HG03159 (cell line): ENCODE data around the gene TMEM8B.

ENCODE experiments used
- ATAC-seq: cut with Tn5 transposase; IDR thresholded peaks from one replicate; pipeline ENCODE4 v1.9.1; 2021; ENCODE audit warnings: mild to moderate bottlenecking, moderate library complexity; ENCODE audit not compliant: unreplicated experiment

The TMEM8B gene

DNA sequence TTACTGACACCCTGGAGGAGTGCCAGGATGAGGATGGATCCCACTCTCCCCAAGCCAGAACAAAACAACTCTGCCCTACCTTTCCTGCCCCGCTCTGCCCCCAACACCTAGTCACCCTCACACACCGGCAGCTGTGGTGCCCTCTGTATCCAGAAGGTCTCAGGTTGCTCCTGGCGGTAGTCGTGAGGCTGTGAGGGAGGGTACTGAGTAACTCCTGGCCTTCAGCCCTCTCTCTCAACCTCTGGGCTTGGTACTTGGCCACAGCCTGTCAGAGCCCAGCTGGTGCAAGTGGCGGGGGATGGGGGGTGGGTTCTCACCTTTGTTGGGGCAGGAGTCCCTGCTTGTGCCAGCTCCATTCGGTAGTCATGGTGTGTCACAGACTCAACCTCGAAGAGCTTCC, 18.9 kb upstream of the TMEM8B start:
- no peak for ATAC-seq

DNA sequence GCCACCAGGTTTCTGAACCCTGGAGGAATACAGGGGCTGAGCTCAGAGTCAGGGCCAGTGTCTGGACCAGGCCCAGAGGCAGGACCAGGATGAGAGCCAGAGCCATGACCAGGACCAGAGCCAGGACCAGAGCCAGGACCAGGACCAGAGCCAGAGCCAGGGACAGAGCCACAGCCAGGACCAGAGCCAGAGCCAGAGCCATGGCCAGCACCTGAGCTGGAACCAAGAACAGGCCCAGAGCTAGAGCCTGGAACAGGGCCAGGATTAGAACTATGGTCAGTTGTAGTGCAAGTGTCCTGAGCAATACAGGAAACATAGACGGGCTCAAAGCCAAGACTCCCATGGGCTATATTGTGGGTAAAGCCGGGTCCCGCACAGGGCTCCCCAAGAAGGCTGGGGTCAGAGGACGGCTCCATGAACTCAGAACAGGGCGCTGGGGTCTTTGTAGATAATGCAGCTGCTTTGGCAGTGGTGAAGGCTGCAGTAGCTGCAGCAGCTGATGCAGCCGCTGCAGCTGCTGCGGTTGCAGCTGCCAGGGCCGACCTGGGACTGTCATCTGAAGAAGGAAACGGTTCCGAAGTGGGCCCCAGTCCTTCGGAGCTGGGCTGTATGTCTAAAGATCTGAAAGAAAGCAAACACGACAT, 17.5 kb upstream of the TMEM8B start:
- no peak for ATAC-seq

DNA sequence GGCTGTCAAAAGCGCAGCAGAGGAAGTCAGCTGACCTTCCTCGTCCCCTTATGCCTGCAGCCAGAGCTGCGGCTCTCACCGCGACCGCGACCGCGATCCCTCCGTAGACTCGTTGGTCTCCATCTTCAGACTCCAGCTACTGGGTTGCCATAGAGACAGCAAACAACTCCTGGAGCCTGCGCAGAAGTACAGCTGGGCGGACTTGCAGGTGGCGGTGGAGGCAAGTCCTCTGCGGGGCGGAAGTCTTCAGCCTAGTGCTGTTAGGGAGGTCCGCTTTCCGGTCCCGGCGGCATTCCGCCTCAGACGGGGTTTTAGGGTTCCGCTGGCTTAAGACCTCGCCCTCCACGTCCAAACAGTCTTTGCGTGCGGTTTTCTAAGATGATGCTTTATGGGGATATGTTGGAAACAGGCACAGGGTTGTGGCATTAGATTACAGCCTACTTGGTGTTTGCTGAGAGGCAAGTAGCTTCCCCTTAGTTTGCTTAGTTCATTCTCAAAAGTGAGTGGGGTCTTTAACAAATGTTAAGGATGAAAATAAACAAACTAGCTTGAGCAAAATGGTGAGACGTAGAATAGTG, 16.9 kb upstream of the TMEM8B start, which contains the start of gene SPAG8:
TSS of gene SPAG8 (minus strand) at position 238 of the 578 bp plus-strand sequence. CDS start at position 123, 115 bp downstream.
- peak; percentile 66 for ATAC-seq

DNA sequence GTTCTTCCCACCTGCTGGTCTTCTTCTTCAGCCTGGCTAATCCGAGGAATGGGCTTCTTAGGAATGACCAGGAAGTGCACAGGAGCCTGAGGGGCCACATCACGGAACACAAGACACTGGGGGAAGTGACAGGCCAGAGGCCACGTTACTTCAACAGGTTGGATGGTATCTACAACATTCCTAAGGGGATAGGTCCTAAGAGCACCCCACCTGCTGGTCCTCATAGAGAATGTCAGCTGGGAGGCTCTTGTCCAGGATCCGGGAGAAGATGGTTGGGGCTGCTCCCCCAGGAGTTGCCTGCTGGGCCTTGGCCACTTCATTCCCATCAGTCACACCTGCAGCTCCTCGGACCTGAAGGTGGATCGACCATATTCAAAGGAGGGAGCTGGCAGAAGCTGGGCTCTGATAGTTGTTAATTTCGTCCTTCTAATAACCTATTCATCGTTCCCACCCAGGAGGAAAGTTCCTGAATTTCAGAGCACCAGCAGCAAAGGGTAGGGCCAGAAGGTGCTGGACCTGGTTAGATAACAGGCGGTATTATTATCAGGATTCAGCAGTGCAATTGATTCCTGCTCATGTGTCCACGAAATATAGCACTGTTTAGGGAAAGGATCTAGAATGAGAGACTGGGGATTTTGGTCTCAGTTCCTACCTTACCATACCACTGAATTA, 15.5 kb upstream of the TMEM8B start:
- no peak for ATAC-seq

DNA sequence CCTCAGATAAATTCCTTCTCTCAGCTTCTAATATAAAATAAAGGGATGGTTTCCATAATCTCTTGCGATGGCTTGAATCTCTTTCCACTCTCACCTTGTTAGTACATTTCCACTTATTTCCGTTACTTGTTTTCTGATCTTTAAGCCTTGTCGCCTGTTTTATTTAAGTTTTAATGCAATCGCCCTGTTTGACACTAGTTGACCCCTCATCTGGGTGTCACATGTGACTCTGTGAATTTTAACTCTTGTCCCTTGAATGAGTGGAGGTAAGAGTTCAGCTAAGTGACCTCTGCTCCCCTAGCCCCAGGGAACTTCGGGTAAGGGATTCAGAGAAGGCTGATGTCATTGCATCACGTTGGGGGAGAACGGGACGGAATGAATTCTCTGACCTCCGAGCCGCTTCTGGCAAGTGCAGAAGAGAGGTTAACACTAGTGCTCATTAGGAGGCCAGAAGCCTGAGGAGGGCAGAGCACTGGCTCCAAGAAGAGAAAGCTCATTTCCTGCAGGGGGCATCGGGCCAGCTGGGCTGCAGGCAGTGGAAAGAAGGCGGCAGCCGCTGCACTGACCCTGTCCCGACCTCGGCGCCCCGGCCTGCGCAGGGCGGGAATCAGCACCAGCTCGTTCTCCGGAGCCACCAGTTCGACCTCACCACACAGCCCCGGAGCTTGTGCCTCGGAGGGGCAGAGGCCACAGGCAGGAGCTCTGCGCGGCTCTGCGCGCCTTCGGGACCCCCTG, 14.8 kb upstream of the TMEM8B start:
- ATAC-seq, result peak; percentile 29

DNA sequence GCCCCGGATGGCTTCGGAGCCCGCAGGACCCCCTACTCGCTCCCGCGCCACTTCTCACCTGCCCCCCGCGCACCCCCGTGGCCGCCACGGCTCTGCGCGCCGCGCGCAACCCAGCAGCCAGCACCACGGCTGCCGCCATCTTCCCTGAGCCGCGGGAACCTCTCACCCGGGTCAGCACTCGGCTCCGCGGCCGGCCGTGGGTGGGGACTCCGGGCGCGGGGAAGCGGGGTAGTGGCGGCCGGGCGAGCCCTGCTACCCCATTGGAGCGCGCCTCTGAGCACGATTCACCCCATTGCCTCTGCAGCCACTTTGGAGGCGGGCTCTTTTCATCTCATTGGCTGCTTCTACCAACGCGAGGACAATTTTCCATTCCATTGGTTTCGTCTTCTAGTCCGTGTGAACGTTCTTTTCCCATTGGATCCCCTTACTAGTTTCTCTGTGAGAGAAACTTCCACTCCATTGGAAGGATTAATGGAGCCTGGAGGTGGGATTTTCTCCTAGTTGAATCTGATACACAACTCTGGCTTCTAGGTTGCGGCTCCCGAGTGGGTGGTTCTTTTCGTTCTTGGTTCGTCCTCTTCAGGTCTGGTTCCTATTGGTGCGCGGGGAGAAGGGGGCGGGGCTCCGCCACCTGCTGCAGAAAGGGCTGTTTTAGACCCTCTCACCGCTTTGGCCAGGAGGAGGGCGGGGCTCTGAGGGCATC, 14.0 kb upstream of the TMEM8B start, which contains the start of gene HINT2:
TSS of gene HINT2 (minus strand) at position 202 of the 703 bp plus-strand sequence. CDS start at position 139, 63 bp downstream.
- peak; percentile 67 for ATAC-seq

DNA sequence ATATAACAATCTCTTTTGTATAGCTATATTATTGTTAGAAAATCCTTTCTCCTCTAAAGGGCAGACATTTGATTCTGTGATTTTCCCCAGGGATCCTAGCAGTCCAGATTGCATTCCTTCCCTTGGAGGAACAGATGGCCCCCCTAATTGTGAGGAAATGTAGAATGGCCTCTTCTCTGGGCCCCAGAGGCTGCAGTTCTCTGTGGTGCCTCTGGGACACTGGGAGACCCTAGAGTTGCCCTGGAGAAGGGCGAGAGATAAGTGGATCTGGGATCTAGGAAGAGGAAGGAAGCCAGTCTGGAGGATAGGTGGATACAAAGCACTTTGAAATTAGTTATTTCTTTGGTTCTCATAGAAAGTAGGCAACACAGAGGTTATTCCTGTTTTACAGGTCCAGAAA, 12.3 kb upstream of the TMEM8B start:
- ATAC-seq, result no peak

DNA sequence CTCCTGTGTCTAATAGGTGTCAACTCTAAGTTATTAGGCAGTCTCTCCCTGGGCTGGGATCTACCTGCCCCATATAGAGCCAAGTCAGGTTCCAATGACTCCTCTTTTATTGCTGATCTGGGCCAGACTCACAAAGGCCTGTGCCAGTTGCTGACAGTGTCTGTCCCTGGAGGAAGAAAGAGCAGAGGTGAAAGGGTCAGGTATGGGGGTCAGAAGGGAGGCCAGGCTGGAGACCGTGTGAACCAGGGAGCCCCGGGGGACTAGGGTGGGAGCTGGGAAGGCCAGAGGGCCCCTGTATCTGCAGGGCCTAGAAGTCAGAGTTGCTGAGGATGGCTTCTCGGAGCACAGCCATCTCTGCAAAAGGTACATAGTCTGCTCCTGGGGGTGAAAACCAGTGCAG, 10.7 kb upstream of the TMEM8B start:
- ATAC-seq, result no peak

DNA sequence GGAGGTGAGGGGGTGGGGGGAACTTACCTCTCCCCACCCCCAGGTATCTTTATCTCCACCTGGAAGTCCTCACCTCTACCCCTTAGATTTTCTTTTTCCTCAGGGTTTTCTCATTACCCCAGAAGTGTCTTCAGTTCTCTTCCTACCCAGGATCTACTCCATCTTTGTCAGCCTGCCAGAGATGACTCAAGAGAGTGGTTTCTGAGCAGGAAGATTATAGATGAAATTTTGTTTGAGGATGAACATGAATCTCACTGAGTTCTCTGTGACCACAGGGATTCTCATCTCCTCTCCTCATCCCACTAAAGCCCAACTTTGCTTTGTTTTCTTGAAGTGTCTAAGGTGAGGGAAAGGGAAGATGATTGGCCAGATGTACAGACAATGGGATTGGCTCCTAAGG, 9.0 kb upstream of the TMEM8B start:
- no peak for ATAC-seq

DNA sequence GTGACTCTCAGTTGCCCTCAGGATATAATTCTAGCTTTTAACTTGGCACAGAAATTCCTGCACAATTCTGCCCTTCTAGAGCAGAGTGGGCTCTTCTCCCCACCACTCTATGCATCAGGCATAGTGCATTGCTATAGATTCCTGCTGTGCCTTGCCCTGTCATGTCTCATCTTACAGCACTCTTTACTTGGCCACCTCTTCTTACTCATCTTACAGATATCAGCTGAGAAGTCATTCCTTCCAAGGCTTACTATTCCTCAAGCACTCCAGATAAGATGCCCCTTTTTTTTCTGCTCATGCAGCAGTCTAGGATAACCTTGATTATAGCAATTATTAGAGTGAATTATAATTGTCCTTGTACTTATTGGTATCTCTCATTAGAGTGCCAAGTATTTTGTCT, 6.1 kb upstream of the TMEM8B start:
- ATAC-seq, result no peak

DNA sequence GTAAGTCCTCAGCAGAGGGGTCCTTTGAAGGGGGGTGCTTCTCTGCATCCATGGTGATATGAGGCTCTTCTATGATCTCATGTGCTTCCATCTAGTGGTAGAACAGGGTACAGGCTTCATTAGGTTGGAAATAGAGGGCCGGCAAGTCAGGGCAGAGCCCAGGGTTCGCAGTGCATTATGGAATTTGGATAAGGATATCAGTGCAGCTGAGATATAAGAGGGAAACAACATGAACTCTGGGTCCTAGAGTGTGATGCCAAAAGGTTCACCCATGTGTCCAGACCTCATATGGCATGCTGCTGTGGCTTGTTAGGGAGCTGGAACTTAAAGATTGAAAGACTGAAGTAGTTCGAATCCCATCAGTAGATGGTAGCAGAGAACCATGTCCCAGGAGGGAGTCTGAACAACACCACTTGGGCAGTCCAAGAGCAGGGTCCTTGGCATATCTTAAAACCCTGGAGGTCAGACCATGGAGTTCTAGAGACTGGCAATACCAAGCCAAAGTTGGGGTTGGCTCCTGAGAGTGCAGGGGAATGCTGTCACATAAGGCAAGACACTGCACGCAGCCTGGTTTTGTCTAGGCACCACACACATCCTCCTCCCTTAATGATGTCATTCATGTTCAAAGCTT, 2.8 kb upstream of the TMEM8B start:
- peak; percentile 56 for ATAC-seq

DNA sequence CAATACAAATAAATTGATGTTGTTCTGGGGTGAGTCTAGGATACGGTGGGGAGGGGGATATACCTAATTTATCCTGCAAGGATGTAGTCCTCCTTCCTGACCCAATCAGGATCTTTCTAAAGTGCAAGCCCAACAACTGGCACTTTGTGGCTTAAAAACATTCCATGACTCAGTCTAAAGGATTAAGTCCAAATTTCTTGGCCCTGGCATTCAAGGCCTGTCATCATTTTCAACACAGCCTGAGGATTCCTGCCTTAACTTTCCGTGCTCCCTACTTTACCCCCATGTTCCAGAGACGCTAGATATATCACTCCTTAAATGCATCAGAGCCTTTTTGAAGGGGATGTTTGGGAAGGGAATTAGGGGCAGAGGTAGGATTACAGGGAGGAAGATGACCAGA, 1.5 kb upstream of the TMEM8B start:
- no peak for ATAC-seq

DNA sequence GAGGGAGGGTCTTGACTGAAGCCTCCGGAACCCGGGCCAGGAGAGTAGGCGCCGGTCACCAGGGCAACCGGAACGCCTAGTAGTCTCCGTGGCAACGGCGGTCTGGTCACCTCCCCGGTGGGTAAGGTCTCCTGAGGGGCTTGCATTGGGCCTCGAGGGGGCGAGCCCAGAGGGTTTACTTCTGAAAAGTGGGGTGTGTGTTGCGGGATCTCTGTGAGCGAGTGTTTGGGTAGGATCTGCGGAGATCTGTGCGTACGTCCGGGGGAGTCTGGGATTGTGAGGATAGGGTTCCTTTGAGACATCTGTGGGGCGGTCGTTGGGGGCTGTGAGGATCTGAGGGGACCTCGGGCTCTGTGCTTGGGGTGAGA, 328 bp upstream of the TMEM8B start, which contains the start of gene FAM221B:
TSS of gene FAM221B (minus strand) at position 17 of the 368 bp plus-strand sequence. CDS start 2,571 bp downstream, outside the sequence.
- ATAC-seq, result peak; percentile 9

DNA sequence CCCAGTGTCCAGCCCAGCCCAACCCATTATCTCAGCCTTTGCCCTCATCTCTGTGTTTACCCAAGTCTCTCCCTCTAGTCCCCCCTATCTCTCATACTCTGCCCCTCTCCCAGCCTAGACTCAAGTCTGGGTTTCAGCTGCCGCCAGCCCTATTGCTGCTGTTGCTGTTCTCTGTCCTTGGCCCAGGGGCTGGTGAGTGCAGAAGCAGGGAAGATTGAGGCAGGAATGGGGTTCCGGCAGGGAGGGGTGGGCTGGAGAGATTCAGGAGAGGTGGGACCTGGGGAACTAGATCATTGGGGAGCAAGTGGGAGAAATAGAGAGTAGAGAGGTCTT, 702 bp downstream of the TMEM8B start:
- no peak for ATAC-seq

DNA sequence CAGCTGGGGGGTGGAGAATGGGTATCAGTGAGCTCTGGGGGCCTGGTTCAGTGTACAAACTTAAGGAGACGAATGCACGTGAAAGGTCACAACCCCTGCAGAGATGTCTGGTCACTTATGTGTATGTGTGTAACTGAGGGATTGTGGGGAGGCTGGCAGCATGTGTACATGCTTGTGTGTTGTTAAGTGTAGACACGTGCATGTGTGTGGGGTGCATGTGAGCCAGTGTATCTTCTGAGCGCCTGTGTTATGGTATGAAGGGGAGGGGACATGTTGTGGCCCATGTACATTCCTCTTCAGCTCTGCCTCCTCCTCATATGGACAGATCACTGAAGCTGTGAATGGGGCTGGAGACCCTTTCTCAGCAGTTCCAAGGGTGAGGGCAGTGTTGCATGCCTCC, 2.0 kb downstream of the TMEM8B start:
- ATAC-seq, result no peak

DNA sequence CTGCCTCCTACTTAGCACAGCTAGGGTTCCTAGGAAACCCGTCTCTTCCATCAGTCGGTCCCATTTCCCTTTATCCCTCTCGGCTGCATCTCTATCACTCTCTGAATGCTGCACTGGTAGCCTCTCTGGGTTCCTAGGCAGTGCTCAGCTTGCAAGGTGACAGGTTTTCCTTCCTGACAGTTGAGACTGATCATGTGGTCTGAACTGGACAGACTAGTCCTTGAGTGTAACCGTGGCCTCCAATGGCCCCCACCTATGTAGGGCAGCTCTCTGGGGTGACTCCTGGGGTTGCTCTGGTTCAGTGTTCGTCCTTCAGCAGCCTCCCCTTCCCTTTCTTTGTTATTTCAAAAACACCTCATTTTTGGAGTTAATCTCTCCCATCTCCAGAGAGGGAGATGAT, 3.8 kb downstream of the TMEM8B start:
- no peak for ATAC-seq

DNA sequence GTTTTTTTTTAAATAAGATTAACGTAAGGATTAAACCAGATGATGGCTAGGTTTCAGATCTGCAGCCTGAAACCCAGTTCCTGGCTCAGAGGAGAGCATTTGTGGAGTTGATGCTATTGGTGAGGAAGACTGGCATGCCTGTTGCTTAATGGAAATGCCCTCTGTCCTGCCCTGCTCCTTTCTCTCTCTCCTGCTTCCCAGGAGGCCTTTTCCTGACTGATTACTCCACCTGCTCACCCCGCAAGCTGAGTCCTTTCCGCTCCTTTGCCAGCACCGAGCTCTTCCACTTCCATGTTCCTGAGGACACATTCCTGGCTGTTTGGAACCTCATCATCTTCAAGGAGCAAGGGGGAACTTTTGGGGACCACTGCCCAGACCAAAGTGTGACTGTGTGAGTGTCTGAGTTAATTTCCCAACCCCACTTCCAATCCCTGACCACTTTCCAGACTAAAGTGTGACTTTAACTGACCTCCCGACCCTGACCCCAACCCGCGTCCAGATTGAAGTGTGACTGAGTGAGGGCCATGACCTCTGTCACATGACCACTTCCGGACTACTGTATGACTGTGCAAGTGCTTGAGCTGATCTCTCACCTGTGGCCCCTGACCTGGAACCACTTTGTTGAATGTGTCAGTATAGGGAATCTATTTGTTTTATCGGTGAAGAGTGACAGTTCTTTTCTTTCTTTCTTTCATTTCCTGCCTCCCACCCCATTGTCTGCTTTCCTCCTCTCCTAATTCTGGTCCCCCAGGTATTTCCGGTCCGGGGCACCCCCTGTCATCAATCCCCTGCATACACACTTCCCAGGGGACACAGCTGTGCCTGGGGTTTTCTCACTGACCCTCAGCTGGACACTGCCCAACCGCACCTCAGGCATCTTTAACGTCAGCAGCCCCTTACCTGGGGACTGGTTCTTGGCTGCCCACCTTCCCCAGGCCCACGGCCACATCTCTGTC, 5.5 kb downstream of the TMEM8B start:
- no peak for ATAC-seq

DNA sequence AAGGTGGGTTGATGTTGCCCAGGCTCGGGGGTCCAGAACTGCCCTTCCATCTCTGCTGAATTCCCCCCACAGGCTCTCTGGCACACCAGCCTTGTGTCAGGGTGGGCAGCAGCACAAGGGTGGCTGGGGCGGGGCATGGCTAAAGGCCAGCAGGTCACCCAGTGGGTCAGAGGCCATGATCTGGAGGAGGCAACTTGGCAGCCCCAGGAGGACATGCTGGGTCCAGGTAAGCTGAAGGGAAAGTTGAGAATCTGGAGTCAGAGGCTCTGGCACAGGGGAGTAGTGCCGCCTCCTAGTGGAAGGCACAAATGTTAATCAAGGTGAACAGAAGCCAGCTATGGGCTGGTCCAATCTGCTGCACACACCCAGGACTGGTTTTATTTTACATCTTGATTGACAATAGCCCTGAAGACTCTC, 6.2 kb downstream of the TMEM8B start:
- no peak for ATAC-seq

DNA sequence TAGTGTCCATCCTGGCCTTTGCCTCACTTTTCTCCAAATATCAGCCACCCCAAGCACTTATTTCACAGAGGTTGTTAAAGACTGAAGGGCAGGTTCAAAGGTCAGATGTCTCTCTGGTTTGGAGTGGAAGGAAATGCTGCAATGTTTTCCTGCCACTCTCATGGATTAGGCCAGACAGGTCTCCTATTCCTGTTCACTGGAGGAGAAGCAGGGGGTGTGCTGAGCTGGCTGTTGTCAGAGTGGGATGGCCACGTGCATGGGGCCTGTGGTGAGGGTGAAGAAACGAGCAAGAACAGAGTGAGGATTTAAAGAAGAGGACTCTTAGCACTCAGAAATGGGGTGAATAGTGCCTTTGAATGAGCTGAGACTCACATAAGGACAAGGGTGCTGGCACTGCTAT, 6.7 kb downstream of the TMEM8B start:
- no peak for ATAC-seq
